MM.1S (cell line): ENCODE results near the gene ASGR1.

Experiments
- DNase-seq: peaks from one replicate; pipeline ENCODE4 v3.0.0-alpha.2; 2015
- H2AFZ ChIP-seq: fragments of 300-600 bp; sonication (generic); 2 replicates; pipeline ENCODE4 v1.6.0; 2016; ENCODE audit warnings: antibody characterized with exemption, low read length
- H3F3A ChIP-seq: fragments of 300-600 bp; sonication (generic); 2 replicates; pipeline ENCODE4 v1.6.1; 2016; ENCODE audit warnings: mild to moderate bottlenecking, antibody characterized with exemption, low read length, moderate library complexity, mixed read lengths; ENCODE audit not compliant: insufficient read depth
- H3K27ac ChIP-seq: fragments of 300-600 bp; sonication (generic); 2 replicates; pipeline ENCODE4 v1.5.1; 2016; ENCODE audit warnings: mild to moderate bottlenecking, low read length
- H3K27me3 ChIP-seq: fragments of 300-600 bp; sonication (generic); replicated peaks from 2 replicates; pipeline ENCODE4 v1.6.0; 2016; ENCODE audit warnings: low read length; ENCODE audit not compliant: insufficient read depth
- H3K36me3 ChIP-seq: fragments of 300-600 bp; sonication (generic); replicated peaks from 2 replicates; pipeline ENCODE4 v1.6.1; 2016; ENCODE audit warnings: mild to moderate bottlenecking, low read length, mixed read lengths; ENCODE audit not compliant: insufficient read depth
- H3K4me1 ChIP-seq: fragments of 300-600 bp; sonication (generic); 2 replicates; pipeline ENCODE4 v1.6.1; 2016; ENCODE audit warnings: low read length, mixed read lengths
- H3K4me2 ChIP-seq: fragments of 300-600 bp; sonication (generic); 2 replicates; pipeline ENCODE4 v1.6.0; 2016; ENCODE audit warnings: low read depth, low read length
- H3K4me3 ChIP-seq: fragments of 300-600 bp; sonication (generic); 2 replicates; pipeline ENCODE4 v1.5.1; 2016; ENCODE audit warnings: low read length, mixed read lengths
- H3K79me2 ChIP-seq: fragments of 300-600 bp; sonication (generic); 2 replicates; pipeline ENCODE4 v1.6.1; 2016; ENCODE audit warnings: mixed run types, low read length, mixed read lengths
- H3K9ac ChIP-seq: fragments of 300-600 bp; sonication (generic); 2 replicates; pipeline ENCODE4 v1.6.1; 2016; ENCODE audit warnings: low read length, mixed read lengths
- H3K9me2 ChIP-seq: fragments of 300-600 bp; sonication (generic); replicated peaks from 2 replicates; pipeline ENCODE4 v1.6.1; 2016; ENCODE audit warnings: mild to moderate bottlenecking, low read length, mixed read lengths; ENCODE audit not compliant: insufficient read depth
- H3K9me3 ChIP-seq: fragments of 300-600 bp; sonication (generic); replicated peaks from 2 replicates; pipeline ENCODE4 v1.6.1; 2016; ENCODE audit warnings: mild to moderate bottlenecking, low read length, mixed read lengths; ENCODE audit not compliant: insufficient read depth
- H4K20me1 ChIP-seq: fragments of 300-600 bp; sonication (generic); 2 replicates; pipeline ENCODE4 v1.6.1; 2016; ENCODE audit warnings: mild to moderate bottlenecking, low read length, moderate library complexity, mixed read lengths; ENCODE audit not compliant: insufficient read depth
- EZH2 ChIP-seq: fragments of 300-600 bp; sonication (generic); optimal IDR thresholded peaks from 2 replicates; pipeline ENCODE3; 2017; ENCODE audit warnings: low read depth, mild to moderate bottlenecking, antibody characterized with exemption, low read length, mixed read lengths
- EZH2phosphoT487 ChIP-seq: fragments of 300-600 bp; sonication (generic); IDR thresholded peaks from 2 replicates; pipeline ENCODE4 v1.6.1; 2018; ENCODE audit warnings: antibody characterized with exemption, low read length
- TF ChIP-seq, protein P1 (sequence below): fragments of 300-600 bp; sonication (generic); IDR thresholded peaks from 2 replicates; pipeline ENCODE4 v1.5.1; 2016; ENCODE audit warnings: antibody characterized with exemption, low read length, mixed read lengths

ASGR1 gene

DNA sequence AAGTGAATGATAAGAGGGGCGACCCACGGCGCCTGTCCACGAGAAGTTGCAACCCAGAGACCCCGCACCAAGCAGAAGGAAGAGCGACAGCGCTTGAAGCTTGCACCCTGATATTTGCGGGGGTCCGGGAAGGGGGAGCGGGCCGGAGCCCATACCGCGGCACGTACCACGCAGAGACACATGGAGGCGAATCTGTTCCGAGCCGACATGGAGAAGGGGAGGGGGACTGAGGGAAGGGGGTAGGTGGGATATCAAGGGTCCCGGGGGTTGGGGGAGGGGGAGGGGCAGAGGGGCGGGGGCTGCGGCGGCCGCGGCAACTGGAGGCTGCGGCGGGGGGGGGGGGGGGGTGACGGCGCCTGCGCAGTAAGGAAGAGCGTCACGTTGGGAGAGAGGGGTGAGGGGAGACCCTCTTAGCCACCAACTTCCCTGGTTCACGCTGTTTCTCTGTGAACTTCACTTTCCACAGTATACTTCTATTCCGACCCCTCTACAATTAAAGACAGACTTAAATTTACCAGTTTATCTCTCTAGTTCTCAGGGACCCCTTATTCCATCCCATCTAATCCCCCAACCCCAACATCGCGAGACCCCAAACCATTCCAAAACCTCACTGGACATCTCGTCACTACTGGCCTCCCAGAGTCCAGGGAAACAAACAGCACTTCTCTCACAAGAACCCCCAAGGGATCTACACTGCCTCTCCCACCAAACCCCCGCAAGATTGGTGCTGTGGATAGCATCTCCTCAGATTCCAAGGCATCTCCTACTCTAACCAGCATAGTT is 32.5 kb upstream of the ASGR1 start:
- no peak overlapping the region for H2AFZ ChIP-seq
- no peak overlapping the region for H3K4me3 ChIP-seq
- no peaks in the 10 kb centered on the region for H3K9me2 ChIP-seq
- H3K4me2 ChIP-seq = no peak overlapping the region
- H4K20me1 ChIP-seq = no peaks in the 10 kb centered on the region
- DNase-seq = no peak
- TF ChIP-seq EZH2phosphoT487 (no peak), EZH2 (no peak)
- TF ChIP-seq, protein P1, sequence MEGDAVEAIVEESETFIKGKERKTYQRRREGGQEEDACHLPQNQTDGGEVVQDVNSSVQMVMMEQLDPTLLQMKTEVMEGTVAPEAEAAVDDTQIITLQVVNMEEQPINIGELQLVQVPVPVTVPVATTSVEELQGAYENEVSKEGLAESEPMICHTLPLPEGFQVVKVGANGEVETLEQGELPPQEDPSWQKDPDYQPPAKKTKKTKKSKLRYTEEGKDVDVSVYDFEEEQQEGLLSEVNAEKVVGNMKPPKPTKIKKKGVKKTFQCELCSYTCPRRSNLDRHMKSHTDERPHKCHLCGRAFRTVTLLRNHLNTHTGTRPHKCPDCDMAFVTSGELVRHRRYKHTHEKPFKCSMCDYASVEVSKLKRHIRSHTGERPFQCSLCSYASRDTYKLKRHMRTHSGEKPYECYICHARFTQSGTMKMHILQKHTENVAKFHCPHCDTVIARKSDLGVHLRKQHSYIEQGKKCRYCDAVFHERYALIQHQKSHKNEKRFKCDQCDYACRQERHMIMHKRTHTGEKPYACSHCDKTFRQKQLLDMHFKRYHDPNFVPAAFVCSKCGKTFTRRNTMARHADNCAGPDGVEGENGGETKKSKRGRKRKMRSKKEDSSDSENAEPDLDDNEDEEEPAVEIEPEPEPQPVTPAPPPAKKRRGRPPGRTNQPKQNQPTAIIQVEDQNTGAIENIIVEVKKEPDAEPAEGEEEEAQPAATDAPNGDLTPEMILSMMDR = no peak
- no peak overlapping the region for H3K9ac ChIP-seq
- peaks cover 12% of the 10 kb centered on the region for H3K4me1 ChIP-seq
- no peaks in the 10 kb centered on the region for H3K9me3 ChIP-seq
- H3K79me2 ChIP-seq = no peaks in the 10 kb centered on the region
- H3K27ac ChIP-seq = no peak overlapping the region
- H3F3A ChIP-seq = no peaks in the 10 kb centered on the region
- no peaks in the 10 kb centered on the region for H3K36me3 ChIP-seq
- peaks cover 79% of the 10 kb centered on the region for H3K27me3 ChIP-seq

DNA sequence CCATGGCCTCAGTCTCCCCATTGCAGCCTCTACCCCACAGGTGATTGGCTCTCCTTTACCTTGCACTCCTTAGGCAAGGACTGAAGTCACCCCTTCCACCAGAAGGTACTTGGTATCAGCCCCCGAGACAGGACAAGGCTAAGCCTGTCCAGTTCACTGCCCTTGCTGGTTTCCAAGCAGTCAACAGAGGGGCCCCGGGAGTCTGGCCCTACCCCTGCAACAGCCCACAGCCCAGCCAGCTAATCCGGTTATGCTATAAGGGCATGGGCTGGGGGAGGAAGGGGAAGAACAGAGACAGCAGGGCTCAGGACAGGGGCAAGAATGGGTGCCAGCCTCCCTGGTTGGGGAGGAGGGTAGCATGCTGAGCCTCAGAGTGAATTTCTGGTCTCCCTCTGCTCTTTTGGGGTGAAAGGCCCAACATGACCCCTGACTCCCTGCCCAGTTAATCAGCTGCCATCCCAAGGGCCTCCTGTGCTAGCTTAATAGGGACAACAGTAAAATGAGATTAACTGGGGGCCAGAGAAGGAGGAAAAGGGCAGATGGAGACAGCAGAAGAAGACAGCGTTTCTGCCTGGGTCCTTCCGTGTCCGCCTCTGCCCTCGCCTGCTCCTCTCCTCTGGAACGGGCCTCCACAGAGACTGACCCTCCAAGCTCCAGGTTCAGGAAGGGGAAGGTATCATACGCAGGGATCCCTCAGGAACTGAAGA is 29.7 kb upstream of the ASGR1 start:
- Histone ChIP-seq H3K79me2 (no peaks in the 10 kb centered on the region), H3K9ac (no peak overlapping the region)
- TF ChIP-seq, protein P1 = no peak
- TF ChIP-seq EZH2 (no peak), EZH2phosphoT487 (no peak)

DNA sequence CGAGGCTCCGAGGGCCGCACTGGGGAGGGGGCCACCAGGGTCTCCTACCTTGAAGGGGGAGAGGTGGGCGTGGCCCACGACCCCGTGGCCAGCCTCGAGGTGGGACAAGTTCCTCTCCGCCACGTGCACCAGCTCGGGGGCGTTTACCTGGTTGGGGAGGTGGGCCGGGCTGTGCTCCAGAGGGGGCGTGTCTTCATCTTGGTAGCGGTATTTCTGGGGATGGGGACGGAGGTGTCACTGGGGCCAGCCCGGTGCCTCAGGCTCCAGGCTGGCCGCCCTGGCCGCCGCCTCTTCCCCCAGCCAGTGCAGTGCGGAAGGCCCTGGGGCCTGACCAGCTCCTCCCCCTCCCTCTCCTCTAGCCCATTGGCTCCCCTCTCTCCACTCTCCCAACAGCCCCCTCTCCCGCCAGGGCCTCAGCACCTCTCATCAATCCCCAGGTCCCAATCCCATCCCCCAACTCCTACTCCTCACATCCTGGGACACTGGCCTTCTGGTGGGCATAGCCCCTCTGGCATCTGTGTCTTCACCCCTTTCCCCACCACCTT is 28.9 kb upstream of the ASGR1 start:
- no peak overlapping the region for H3K4me2 ChIP-seq
- no peaks in the 10 kb centered on the region; the same call in 1 of the 2 replicates for H3K4me1 ChIP-seq
- H4K20me1 ChIP-seq = no peaks in the 10 kb centered on the region
- no peaks in the 10 kb centered on the region for H3K9me3 ChIP-seq
- no peaks in the 10 kb centered on the region for H3F3A ChIP-seq
- TF ChIP-seq, protein P1 = no peak
- TF ChIP-seq EZH2 = no peak
- no peak overlapping the region for H3K27ac ChIP-seq
- H3K79me2 ChIP-seq = no peaks in the 10 kb centered on the region
- H3K9me2 ChIP-seq = no peaks in the 10 kb centered on the region
- DNase-seq = no peak
- no peaks in the 10 kb centered on the region for H3K36me3 ChIP-seq
- no peak overlapping the region for H3K9ac ChIP-seq
- H3K27me3 ChIP-seq = peaks cover 84% of the 10 kb centered on the region
- H2AFZ ChIP-seq = no peak overlapping the region
- no peak overlapping the region for H3K4me3 ChIP-seq

More for the DNA sequence above, 29.7 kb upstream of the ASGR1 start:
- Histone ChIP-seq H3K36me3 (no peaks in the 10 kb centered on the region), H3K27me3 (peaks cover 83% of the 10 kb centered on the region), H3K4me3 (no peak overlapping the region), H3F3A (no peaks in the 10 kb centered on the region), H3K9me2 (no peaks in the 10 kb centered on the region), H3K27ac (no peak overlapping the region), H3K9me3 (no peaks in the 10 kb centered on the region), H3K4me2 (no peak overlapping the region), H3K4me1 (peaks cover 6% of the 10 kb centered on the region), H2AFZ (no peak overlapping the region), H4K20me1 (no peaks in the 10 kb centered on the region)
- no peak for DNase-seq
